Measurements from ENCODE around the gene IPO8.

GRCh38 chr12:30624009-30624408 lies 71.7 kb downstream of the IPO8 start:
- no peak for TF ChIP-seq CTCF (conservative IDR thresholded peaks at IDR 0.05; ENCODE audit: low read length)
- TF ChIP-seq EZH2phosphoT487 (IDR thresholded peaks at IDR 0.05; ENCODE audit: borderline replicate concordance), result no peak
